Aorta (tissue), 5 donors: ENCODE data around the gene ZNF594. TPM values are rescaled to one million over a fixed set of nuclear protein-coding genes. Genes with fewer than 3 reads are reported as not detected.
"Not testable (repeated sequence)": the region's sequence is repeated elsewhere in the genome, so short reads cannot be mapped to it uniquely, and the experiment has no call there.

Experiments used
- ATAC-seq: fragments of 200-7000 bp; cut with Tn5 transposase; one replicate; pipeline ENCODE4 v1.9.1; 2022; ENCODE audit warnings: moderate library complexity; ENCODE audit not compliant: low FRiP score
- DNase-seq, 2 donors: peaks; one replicate each; pipeline ENCODE4 v3.0.0-alpha.2; 2020
- H3K27ac ChIP-seq, 2 donors: one replicate each; pipeline ENCODE4 v1.5.1; 2013; ENCODE audit warnings: low read length in 2 of 2, mild to moderate bottlenecking in 2 of 2, moderate library complexity in 2 of 2, control low read depth in 1 of 2, inconsistent platforms in 1 of 2, low read depth in 1 of 2
- H3K27me3 ChIP-seq, 2 donors: one replicate each; pipeline ENCODE4 v1.6.1; 2013; ENCODE audit warnings: control low read depth in 1 of 2, low read length in 1 of 2, mild to moderate bottlenecking in 1 of 2, moderate library complexity in 1 of 2; ENCODE audit not compliant: insufficient read depth in 2 of 2, control insufficient read depth in 1 of 2
- H3K36me3 ChIP-seq, 2 donors: one replicate each; pipeline ENCODE4 v1.6.1; 2013; ENCODE audit warnings: control low read depth in 1 of 2, low read length in 1 of 2, mild to moderate bottlenecking in 1 of 2; ENCODE audit not compliant: insufficient read depth in 2 of 2, control insufficient read depth in 1 of 2
- H3K4me1 ChIP-seq, 2 donors: one replicate each; pipeline ENCODE4 v1.6.1; 2013; ENCODE audit warnings: low read length in 2 of 2, control low read depth in 1 of 2, mild to moderate bottlenecking in 1 of 2, moderate library complexity in 1 of 2; ENCODE audit not compliant: insufficient read depth in 2 of 2, control insufficient read depth in 1 of 2
- H3K4me3 ChIP-seq, 2 donors: one replicate each; pipeline ENCODE4 v1.5.1; 2013; ENCODE audit warnings: low read length in 2 of 2, control low read depth in 1 of 2, mild to moderate bottlenecking in 1 of 2
- H3K9me3 ChIP-seq: one replicate; pipeline ENCODE4 v1.6.1; 2013; ENCODE audit warnings: mild to moderate bottlenecking, low read length; ENCODE audit not compliant: control insufficient read depth
- WGBS, 2 donors: extraction: QIAGEN DNeasy Blood & Tissue Kit; methylation state at CpG; one replicate each; pipeline ENCODE4 v1.1.7; 2013; 5-methylcytosine and 5-hydroxymethylcytosine counted together
- intact Hi-C, 2 donors: fragments of 100-400 bp; cut with DNase I; formaldehyde crosslinking; loops; one replicate each; pipeline versions ENCODE4 v1.14.2 to v1.15.0; 2022
- polyA plus RNA-seq, 2 donors: library from polyadenylated mRNA; stranded (reverse); fragments of 200-250 nt; gene quantifications; one replicate each; pipeline ENCODE4 v1.2.3, GENCODE V29; 2013
- total RNA-seq, 2 donors: library from RNA; stranded (reverse); fragmentation: NEBNext Ultra II Directional; extraction: Animal tissue kit (Norgen Biotek cat#: 25700); gene quantifications; one replicate each; pipeline ENCODE4 v1.2.1, GENCODE V29; 2021
- donor health status: healthy with polysubstance abuse.
- donor health status: Bipolar disorder and iron deficiency.
- donor health status: DM: no; HTN: no; CAD: no.
- donor health status: DM: no; HTN: no; CAD: no.
- donor health status: DM: yes; HTN: yes; CAD: no.

The ZNF594 gene
- total and polyA plus RNA-seq, 4 donors = 0.75 to 10.3 (median 5.0) TPM

- DNase-seq (no peak), ATAC-seq (no peak)
- Histone ChIP-seq H3K9me3 (no peaks in the 10 kb centered on the region), H3K27me3 (no peaks in the 10 kb centered on the region), H3K27ac (no peak overlapping the region), H3K4me3 (no peak overlapping the region), H3K4me1 (no peaks in the 10 kb centered on the region), H3K36me3 (no peaks in the 10 kb centered on the region)
- 93 to 94% methylated on average over 15 of the region's 15 CpGs for WGBS, 2 donors
- intact Hi-C loops = no loop called here
These were observed 35.5 kb upstream of the ZNF594 start for GRCh38 chr17:5226940-5227878.

DNA sequence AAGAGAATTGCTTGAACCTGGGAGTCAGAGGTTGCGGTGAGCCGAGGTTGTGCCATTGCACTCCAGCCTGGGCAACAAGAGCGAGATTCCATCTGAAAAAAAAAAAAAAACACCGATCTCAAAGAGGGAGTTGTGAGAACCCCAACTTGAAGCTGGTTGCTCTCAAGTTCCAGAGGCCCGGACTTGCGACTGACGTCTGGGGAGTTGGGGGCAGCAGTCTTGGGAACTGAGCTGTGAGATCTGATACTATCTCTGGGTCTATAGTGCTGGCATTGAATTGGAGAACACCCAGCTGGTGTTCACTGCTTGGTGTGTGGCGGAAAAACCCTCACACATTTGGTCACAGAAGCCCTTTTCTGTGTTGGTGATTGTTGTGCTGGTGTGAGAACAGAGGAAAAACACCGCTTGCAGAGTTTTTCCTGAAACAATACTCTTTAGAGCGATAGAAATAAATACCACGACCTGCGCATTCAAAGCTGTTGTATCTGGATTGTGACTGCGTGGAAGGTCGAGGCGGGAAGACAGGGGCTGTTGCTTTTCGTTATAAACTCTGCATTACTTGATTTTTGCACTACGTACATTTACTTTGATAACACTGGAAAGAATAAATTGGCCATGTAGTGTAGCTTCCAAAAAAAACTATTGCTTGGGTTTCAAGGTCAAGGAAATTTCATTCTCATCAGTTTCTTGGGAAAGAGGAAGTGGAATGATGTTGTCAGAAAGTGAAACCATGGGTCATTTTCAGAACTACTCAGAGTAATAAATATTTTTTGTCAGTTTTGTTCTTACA is 34.2 kb upstream of the ZNF594 start:
- H3K27me3 ChIP-seq = no peaks in the 10 kb centered on the region
- intact Hi-C loops = no loop called here
- no peak overlapping the region for H3K27ac ChIP-seq
- no peak overlapping the region for H3K4me3 ChIP-seq
- ATAC-seq = no peak
- no peaks in the 10 kb centered on the region for H3K36me3 ChIP-seq
- WGBS, 2 donors = 82 to 85% methylated on average over 17 of the region's 17 CpGs
- no peaks in the 10 kb centered on the region for H3K4me1 ChIP-seq
- H3K9me3 ChIP-seq = no peaks in the 10 kb centered on the region
- no peak for DNase-seq

GRCh38 chr17:5221912-5222311 is 30.2 kb upstream of the ZNF594 start:
- H3K4me3 ChIP-seq, intact Hi-C loops, ATAC-seq, H3K36me3 ChIP-seq, H3K27ac ChIP-seq, H3K9me3 ChIP-seq, H3K27me3 ChIP-seq, H3K4me1 ChIP-seq, DNase-seq: not testable (repeated sequence)
- WGBS, 2 donors = 92 to 96% methylated on average over 12 of the region's 12 CpGs

DNA sequence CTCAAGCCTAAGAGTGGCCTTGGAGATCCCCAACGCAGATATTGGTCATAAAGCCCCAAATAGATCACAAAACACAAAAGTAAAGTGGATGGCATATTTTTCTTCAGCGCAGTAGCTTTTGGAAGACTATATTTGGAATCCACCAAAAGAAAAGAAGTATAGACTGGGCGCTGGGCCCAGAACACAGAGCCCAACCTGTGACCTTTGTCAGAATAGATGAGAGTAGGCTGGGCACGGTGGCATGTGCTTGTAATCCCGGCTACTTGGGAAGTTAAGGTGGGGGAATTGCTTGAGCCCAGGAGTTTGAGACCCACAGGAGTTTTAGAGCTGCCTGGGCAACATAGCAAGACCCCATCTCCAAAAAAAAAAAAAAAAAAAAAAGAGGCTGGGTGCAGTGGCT is 28.4 kb upstream of the ZNF594 start:
- DNase-seq (no peak), ATAC-seq (no peak)
- WGBS, 2 donors = 37 to 62% methylated on average over 5 of the region's 5 CpGs
- H3K27me3 ChIP-seq = no peaks in the 10 kb centered on the region
- intact Hi-C loops = no loop called here
- H3K9me3 ChIP-seq = no peaks in the 10 kb centered on the region
- H3K4me1 ChIP-seq = no peaks in the 10 kb centered on the region
- no peak overlapping the region for H3K4me3 ChIP-seq
- H3K36me3 ChIP-seq = peaks cover 0 to 2% of the 10 kb centered on the region in 2 donors
- H3K27ac ChIP-seq = no peak overlapping the region

GRCh38 chr17:5219536-5219935 is 27.9 kb upstream of the ZNF594 start:
- Histone ChIP-seq H3K27ac (no peak overlapping the region), H3K27me3 (no peaks in the 10 kb centered on the region), H3K9me3 (no peaks in the 10 kb centered on the region), H3K4me1 (no peaks in the 10 kb centered on the region), H3K4me3 (no peak overlapping the region), H3K36me3 (peaks cover 0 to 2% of the 10 kb centered on the region in 2 donors)
- intact Hi-C loops = no loop called here
- DNase-seq = peak in 1 of 2 donors; percentile 2
- 94 to 95% methylated on average over 6 of the region's 6 CpGs for WGBS, 2 donors
- no peak for ATAC-seq

GRCh38 chr17:5217562-5217961 is 25.9 kb upstream of the ZNF594 start:
- DNase-seq, H3K27me3 ChIP-seq, H3K4me3 ChIP-seq, ATAC-seq, H3K27ac ChIP-seq, intact Hi-C loops, H3K4me1 ChIP-seq, H3K36me3 ChIP-seq, H3K9me3 ChIP-seq: not testable (repeated sequence)
- 94 to 98% methylated on average over 2 to 4 of the region's 5 CpGs for WGBS, 2 donors

GRCh38 chr17:5211458-5211857 is 19.8 kb upstream of the ZNF594 start:
- DNase-seq = no peak
- no peak overlapping the region for H3K27ac ChIP-seq
- peaks cover 0 to 3% of the 10 kb centered on the region in 2 donors for H3K36me3 ChIP-seq
- 95 to 99% methylated on average over 7 of the region's 7 CpGs for WGBS, 2 donors
- H3K9me3 ChIP-seq = no peaks in the 10 kb centered on the region
- intact Hi-C loops = no loop called here
- no peak overlapping the region for H3K4me3 ChIP-seq
- no peaks in the 10 kb centered on the region for H3K4me1 ChIP-seq
- no peak for ATAC-seq
- no peaks in the 10 kb centered on the region for H3K27me3 ChIP-seq

GRCh38 chr17:5210614-5211252 is 19.1 kb upstream of the ZNF594 start:
- no peak overlapping the region for H3K27ac ChIP-seq
- H3K36me3 ChIP-seq = peaks cover 0 to 3% of the 10 kb centered on the region in 2 donors
- no peaks in the 10 kb centered on the region for H3K4me1 ChIP-seq
- intact Hi-C loops = no loop called here
- no peak overlapping the region for H3K4me3 ChIP-seq
- DNase-seq (no peak), ATAC-seq (no peak)
- H3K27me3 ChIP-seq = no peaks in the 10 kb centered on the region
- 91 to 92% methylated on average over 8 of the region's 8 CpGs for WGBS, 2 donors
- H3K9me3 ChIP-seq = no peaks in the 10 kb centered on the region
